Stimulated activated CD8-positive, alpha-beta memory T cell treated with anti-CD3 and anti-CD28 coated beads, Interleukin-12 subunit alpha, Interleukin-12 subunit beta, amount 100 ng/mL, for 1 hour (primary cell): ENCODE data around the gene ZNF865.

Experiments
- DNase-seq: peaks from one replicate; pipeline ENCODE4 v3.0.0-alpha.2; 2020; ENCODE audit warnings: low read depth

Gene ZNF865

GRCh38 chr19:55605207-55605636, 225 bp upstream of the ZNF865 start:
- DNase-seq = peak; percentile 98

- no peak for DNase-seq
Observed at GRCh38 chr19:55606471-55606787, 982 bp downstream of the ZNF865 start.

- DNase-seq = no peak
Observed at GRCh38 chr19:55606817-55607216, 1.4 kb downstream of the ZNF865 start.

GRCh38 chr19:55609326-55609725, 3.9 kb downstream of the ZNF865 start:
- no peak for DNase-seq

GRCh38 chr19:55611300-55611982, 6.0 kb downstream of the ZNF865 start:
- DNase-seq = no peak

- no peak for DNase-seq
Observed at GRCh38 chr19:55611983-55612645, 6.7 kb downstream of the ZNF865 start.

GRCh38 chr19:55613396-55613795, 7.9 kb downstream of the ZNF865 start:
- no peak for DNase-seq

- DNase-seq = no peak
Observed at GRCh38 chr19:55613930-55614710, 8.7 kb downstream of the ZNF865 start.

GRCh38 chr19:55614711-55615542, 9.5 kb downstream of the ZNF865 start:
- DNase-seq = no peak

GRCh38 chr19:55615543-55616394, 10.3 kb downstream of the ZNF865 start:
- no peak for DNase-seq

GRCh38 chr19:55616395-55616875, 11.0 kb downstream of the ZNF865 start:
- no peak for DNase-seq

GRCh38 chr19:55617426-55617825, 12.0 kb downstream of the ZNF865 start:
- DNase-seq = no peak

- no peak for DNase-seq
Observed at GRCh38 chr19:55618426-55618825, 13.0 kb downstream of the ZNF865 start.

GRCh38 chr19:55619286-55619685, 13.8 kb downstream of the ZNF865 start:
- no peak for DNase-seq

- DNase-seq = no peak
Observed at GRCh38 chr19:55620410-55621204, 15.2 kb downstream of the ZNF865 start.

- DNase-seq = no peak
Observed at GRCh38 chr19:55621205-55621672, 15.8 kb downstream of the ZNF865 start.

GRCh38 chr19:55621673-55622231, 16.3 kb downstream of the ZNF865 start:
- no peak for DNase-seq

- DNase-seq = no peak
Observed at GRCh38 chr19:55622242-55622969, 17.0 kb downstream of the ZNF865 start.

GRCh38 chr19:55623130-55623529, 17.7 kb downstream of the ZNF865 start:
- DNase-seq = no peak
